Measurements from ENCODE around the gene ATP8A1.
"Not testable (repeated sequence)": the region's sequence is repeated elsewhere in the genome, so short reads cannot be mapped to it uniquely, and the experiment has no call there.

Gene ATP8A1

GRCh38 chr4:42497142-42497910, 159.6 kb downstream of the ATP8A1 start:
- DNase-seq = no peak

- DNase-seq = no peak
Measured at GRCh38 chr4:42492962-42493361, 163.9 kb downstream of the ATP8A1 start.

GRCh38 chr4:42490015-42490414, 166.9 kb downstream of the ATP8A1 start:
- DNase-seq = no peak

- DNase-seq = no peak
Measured at GRCh38 chr4:42489095-42489494, 167.8 kb downstream of the ATP8A1 start.

GRCh38 chr4:42488554-42488953, 168.4 kb downstream of the ATP8A1 start:
- DNase-seq = no peak

- no peak for DNase-seq
Measured at GRCh38 chr4:42488114-42488513, 168.8 kb downstream of the ATP8A1 start.

- no peak for DNase-seq
Measured at GRCh38 chr4:42487230-42487629, 169.7 kb downstream of the ATP8A1 start.

- DNase-seq = not testable (repeated sequence)
Measured at GRCh38 chr4:42486156-42486555, 170.7 kb downstream of the ATP8A1 start.

- DNase-seq = no peak
Measured at GRCh38 chr4:42484630-42485029, 172.3 kb downstream of the ATP8A1 start.

GRCh38 chr4:42483426-42484379, 173.2 kb downstream of the ATP8A1 start:
- DNase-seq = no peak

GRCh38 chr4:42482516-42483327, 174.2 kb downstream of the ATP8A1 start:
- no peak for DNase-seq

GRCh38 chr4:42480717-42481116, 176.2 kb downstream of the ATP8A1 start:
- no peak for DNase-seq

GRCh38 chr4:42480281-42480680, 176.6 kb downstream of the ATP8A1 start:
- no peak for DNase-seq

GRCh38 chr4:42478946-42479345, 178.0 kb downstream of the ATP8A1 start:
- no peak for DNase-seq

GRCh38 chr4:42478509-42478908, 178.4 kb downstream of the ATP8A1 start:
- DNase-seq = no peak

- no peak for DNase-seq
Measured at GRCh38 chr4:42474406-42474805, 182.5 kb downstream of the ATP8A1 start.

- no peak for DNase-seq
Measured at GRCh38 chr4:42473071-42473684, 183.7 kb downstream of the ATP8A1 start.

GRCh38 chr4:42471896-42472295, 185.0 kb downstream of the ATP8A1 start:
- no peak for DNase-seq

- DNase-seq = no peak
Measured at GRCh38 chr4:42470023-42470422, 186.9 kb downstream of the ATP8A1 start.

- not testable (repeated sequence) for DNase-seq
Measured at GRCh38 chr4:42467777-42468176, 189.1 kb downstream of the ATP8A1 start.

- no peak for DNase-seq
Measured at GRCh38 chr4:42466273-42466844, 190.5 kb downstream of the ATP8A1 start.

- no peak for DNase-seq
Measured at GRCh38 chr4:42464550-42465094, 192.3 kb downstream of the ATP8A1 start.

Measured in NCI-H187 treated with DMSO at 0.1 percent for 48 hours (cell line).